ENCODE data around the gene PRM3.

PRM3 gene

GRCh38 chr16:11242658-11243057, 30.8 kb downstream of the PRM3 start:
- no peak for DNase-seq

GRCh38 chr16:11241480-11242204, 31.8 kb downstream of the PRM3 start:
- no peak for DNase-seq

DNA sequence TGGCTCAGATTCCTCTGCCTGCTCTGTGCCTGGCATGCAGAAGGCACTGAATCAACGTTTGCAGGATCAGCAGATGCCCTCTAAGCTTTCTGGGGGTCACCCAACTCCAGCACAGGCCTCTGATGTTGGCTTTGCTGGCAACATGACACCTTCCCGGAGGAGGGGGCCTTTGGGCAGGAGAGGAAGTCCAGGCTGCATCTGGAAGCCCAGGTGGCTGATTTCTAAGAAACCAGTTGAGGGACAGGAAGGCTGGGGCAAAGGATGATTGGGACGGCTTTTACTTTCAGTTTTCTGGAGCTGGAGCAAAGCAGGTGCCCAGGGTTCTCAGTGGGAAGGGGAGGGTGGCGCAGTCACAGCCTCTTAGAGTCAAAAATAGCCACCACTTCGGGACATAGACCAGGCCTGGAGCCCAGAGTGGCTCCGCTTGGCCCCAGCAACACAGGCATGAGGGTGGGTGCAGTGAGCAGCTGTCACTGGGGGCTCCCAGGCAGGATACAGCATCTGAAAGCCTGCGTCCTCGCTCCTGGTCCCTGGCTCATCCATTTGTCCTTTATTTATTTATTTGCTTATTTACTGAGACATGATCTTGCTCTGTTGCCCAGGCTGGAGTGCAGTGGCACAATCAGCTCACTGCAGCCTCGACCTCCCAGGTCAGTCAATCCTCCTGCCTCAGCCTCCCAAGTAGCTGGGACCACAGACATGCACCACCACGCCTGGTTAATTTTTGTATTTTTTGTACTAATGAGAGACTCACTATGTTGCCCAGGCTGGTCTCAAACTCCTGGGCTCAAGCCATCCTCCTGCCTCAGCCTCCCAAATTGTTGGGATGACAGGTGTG, 32.6 kb downstream of the PRM3 start:
- DNase-seq: no peak

DNA sequence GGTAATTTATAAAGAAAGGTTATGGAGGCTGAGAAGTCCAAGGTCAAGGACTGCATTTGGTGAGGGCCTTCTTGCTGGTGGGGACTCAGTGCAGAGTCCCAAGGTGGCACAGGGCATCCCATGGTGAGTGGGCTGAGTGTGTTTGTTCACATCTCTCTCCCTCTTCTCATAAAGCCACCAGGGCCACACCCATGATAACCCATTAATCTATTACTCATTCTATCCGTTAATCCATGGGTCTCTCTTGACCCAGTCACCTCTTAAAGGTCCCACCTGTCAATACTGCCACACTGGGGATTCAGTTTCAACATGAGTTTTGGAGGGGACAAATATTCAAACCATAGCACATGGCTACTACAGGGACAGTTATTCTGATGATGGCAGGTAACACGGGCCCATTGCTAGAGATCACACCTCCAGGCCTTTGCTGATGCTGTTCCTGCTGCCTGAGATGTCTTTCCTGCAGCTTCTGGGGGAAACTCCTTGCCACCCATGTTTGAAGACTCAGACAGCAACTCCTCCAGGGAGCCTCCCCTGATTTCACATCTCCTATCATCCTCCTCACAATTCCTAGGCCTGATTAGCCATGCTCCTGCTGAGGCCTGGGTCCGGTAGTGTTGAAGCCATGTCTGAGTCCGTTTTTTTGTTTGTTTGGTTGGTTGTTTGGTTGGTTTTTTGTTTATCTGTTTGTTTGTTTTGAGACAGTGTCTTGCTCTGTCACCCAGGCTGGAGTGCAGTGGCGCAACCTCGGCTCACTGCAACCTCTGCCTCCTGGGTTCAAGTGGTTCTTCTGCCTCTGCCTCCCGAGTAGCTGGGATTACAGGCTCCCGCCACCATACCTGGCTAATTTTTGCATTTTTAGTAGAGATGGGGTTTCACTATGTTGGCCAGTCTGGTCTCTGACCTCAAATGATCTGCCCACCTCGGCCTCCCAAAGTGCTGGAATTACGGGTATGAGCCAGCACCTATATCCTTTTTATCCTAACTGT, 33.5 kb downstream of the PRM3 start:
- no peak for DNase-seq

GRCh38 chr16:11238272-11239202, 34.9 kb downstream of the PRM3 start:
- DNase-seq: no peak

DNA sequence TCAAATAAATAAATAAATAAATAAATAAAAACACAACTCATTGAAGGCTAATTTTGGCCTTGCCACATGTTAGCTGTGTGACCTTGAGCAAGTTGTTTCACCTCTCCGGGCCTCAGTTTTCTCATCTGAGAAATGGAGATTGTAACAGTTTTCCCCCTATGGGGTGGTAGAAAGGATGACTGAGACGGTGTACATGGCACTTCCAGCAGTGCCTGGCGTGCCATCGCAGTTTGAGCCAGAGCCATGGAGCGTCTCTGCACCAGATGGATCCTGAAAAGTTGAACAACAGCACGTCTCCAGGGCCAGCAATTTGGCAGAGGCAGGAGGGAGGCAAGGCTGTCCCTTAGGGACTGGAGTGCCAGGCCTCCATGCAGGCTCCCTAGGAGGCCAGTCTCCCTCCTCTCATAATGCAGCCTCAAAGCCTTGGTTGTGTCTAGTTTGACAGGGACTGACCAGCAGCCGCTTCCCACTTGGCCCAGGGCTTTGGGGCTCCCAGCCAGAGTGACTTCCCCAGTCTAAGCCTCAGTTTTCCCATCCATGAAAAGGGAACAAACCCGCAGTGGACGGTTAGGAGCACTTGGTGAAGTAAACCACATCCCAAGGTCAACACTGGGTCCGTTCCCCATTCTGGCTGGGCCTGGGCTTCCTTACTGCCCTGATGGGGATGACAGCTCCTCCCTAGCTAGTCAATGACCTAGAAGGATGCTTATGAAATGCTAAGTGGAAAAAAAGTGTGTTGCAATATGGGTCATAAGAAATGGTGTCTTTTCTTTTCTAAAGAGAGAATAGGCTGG, 36.8 kb downstream of the PRM3 start:
- no peak for DNase-seq

- no peak for DNase-seq
Measured at GRCh38 chr16:11235703-11235991, 37.8 kb downstream of the PRM3 start.

DNA sequence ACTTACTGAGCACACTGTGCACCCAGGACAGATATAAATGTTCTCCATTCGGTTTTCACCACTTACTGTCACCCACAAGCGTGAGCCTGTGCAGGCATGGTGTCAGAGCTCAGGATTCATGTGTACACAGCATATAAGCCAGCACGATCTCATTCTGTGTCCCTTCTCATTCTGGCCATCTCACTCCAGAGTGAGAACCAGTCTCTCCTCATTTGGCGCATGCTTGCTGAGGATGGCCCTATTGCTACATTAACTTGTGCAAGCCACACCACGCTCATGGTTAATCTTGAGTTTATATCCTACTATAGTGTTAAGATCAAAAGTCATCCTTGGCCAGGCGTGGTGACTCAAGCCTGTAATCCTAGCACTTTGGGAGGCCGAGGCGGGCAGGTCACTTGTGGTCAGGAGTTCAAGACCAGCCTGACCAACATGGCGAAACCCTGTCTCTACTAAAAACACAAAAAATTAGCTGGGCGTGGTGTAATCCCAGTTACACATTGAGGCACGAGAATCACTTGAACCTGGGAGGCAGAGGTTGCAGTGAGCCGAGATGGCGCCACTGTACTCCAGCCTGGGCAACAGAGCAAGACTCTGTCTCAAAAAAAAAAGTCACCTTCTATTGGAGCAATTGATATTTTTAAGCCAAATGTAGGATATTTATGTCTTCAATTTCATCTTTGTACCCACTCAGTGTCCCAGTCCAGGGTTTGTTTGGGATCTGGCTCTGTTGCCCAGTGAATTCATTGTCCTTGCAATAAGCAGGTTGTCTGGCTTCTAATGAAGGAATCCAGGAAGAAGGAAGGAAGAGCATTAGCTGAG, 38.3 kb downstream of the PRM3 start:
- no peak for DNase-seq

- peak; percentile 68 for DNase-seq
Measured at GRCh38 chr16:11233727-11234376, 39.6 kb downstream of the PRM3 start.

DNA sequence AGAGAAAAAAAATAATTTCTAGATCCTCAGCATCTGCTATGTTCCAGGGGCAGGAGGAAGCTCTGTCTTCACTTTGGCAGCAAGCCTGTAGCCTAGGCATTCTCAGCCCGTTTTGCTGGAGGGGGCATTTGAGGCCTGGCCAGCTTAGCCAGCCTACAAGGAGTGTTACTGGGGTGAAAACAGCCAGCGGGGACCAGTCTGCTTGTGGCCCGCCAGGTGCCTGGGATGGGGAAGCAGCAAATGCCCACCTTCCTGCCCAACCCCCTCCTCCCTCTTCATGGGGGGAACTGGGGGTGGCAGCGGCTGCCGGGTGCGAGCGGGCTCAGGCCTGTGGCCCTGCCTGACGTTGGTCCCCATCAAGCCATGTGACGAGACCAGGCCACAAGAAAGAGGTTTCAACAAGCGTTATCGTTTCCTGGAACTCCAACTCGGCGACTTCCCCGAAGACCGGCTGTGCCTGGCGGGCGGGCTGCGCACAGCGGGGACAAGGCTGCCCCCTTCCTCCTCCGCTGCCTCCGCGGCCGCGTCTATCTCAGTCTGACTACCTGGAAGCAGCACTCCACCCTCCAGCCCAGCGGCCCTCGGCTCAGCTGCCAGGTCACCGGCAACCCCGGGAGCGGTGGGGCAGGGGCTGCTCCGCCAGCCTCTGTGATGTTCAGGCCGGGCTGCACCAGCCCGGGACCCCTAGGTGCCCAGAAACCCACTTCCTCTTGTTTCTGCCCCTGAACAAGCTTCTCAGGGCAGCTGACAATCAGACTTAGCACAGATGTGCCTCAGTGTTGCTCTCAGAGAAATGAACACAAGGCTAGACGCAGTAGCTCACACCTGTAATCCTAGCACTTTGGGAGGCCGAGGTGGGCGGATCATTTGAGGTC, 40.3 kb downstream of the PRM3 start:
- DNase-seq: peak; percentile 79

GRCh38 chr16:11232302-11232851, 41.1 kb downstream of the PRM3 start:
- DNase-seq: no peak

GRCh38 chr16:11231367-11231970, 42.0 kb downstream of the PRM3 start:
- DNase-seq: no peak

DNA sequence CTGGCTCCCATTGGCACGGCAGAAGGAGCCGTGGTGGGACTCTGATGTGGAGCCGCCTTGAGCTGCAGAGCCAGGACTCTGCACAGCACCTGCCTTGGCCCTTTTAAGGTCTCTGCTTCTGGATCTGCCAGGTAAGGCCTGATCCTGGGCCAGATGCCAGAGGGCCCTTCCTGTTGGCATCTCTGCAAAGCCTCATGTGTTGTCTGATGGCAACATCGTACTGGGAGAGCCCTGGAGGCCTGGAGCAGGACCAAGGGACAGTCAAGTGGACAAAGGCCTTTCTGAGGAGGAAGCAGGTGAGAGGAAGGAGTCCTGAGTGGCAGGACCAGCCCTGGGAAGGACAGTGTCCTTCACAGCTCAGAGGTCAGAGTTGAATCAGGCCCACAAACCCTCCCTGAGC, 43.5 kb downstream of the PRM3 start:
- no peak for DNase-seq

DNA sequence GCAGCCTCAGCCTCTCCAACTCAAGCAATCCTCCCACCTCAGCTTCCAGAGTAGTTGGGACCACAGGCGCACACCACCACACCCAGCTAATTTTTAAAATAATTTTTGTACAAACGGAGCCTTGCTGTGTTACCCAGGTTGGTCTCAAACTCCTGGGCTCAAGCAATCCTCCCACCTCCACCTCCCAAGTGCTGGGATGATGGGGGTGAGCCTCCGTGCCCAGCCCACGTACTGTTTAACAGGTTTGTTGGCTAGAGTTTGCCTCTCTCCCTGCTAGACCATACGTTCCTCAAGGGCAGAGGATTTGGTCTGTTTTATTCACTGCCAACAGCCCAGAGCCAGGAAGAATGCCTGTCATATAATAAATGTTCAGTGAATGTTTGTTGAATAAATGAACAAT, 44.0 kb downstream of the PRM3 start:
- no peak for DNase-seq

DNA sequence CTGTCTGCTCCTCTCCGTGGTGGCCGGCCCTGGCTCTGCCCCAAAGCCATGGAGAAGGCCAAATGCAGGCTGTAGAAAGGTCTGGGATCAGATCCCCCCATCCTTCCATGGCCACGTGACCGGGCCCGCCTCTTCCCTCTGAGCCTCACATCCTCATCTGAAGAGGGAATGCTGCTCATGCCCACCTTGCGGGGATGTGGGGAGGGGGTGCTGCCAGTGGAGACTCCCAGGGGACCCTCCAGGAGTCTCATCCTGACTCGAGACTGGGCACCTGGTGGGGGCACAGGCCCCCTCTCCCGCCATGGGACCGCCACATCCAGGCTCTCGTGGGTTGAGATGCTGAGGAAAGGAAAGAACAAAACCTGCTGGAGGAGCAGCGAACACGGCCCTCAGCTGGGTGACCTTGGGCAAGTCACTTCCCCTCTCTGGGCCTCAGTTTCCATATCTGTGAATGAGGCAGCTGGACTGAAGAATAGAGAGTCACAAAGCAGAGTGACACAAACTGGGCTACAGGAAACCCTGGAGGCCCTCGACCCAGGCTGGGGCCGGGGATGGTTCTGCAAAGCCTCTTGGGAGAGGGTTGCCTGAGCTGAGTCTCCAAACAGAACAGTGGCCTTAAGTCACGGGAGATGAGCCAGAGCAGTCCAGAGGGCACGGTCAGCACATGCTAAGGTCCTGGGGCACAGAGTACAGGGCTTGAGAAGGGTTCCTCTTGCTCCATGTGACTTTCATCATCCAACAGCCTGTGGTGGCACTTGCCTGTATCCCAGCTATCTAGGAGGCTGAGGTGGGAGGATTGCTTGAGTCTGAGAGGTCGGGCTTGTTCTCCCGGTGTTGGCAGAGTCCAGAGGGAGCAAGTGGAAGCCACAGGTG, 47.5 kb downstream of the PRM3 start:
- DNase-seq: no peak

GRCh38 chr16:11224894-11225676, 48.3 kb downstream of the PRM3 start:
- peak; percentile 86 for DNase-seq
